SK-N-SH (cell line): ENCODE data around the gene TFF1. TPM values are rescaled to one million over a fixed set of nuclear protein-coding genes. Genes with fewer than 3 reads are reported as not detected.

Experiments used
- CTCF ChIA-PET: fragments of 300-600, 350-600 bp; formaldehyde crosslinking; extraction: SDS; loops from one replicate; lab custom pipeline; 2021; lab: Yijun Ruan, JAX
- POLR2A ChIA-PET: fragments of 350-600 bp; sonication (Branson Sonifier 250); formaldehyde crosslinking; extraction: SDS; loops from one replicate; lab custom pipeline; 2020; ENCODE audit warnings: antibody characterized with exemption, inconsistent platforms; lab: Yijun Ruan, JAX
- DNase-seq: peaks from one replicate; pipeline ENCODE4 v3.0.0; 2012
- H2AFZ ChIP-seq: fragments of 200-600 bp; sonication (generic); 2 replicates; pipeline ENCODE4 v1.8.1; 2016; ENCODE audit warnings: antibody characterized with exemption, mild to moderate bottlenecking, low read depth
- H3F3A ChIP-seq: fragments of 200-600 bp; sonication (generic); replicated peaks from 2 replicates; pipeline ENCODE3; 2016; ENCODE audit warnings: antibody characterized with exemption, mild to moderate bottlenecking; ENCODE audit not compliant: insufficient read depth
- H3K27ac ChIP-seq, 2 experiments: fragments of 200-500 bp in 1 of 2; fragments of 200-600 bp in 1 of 2; sonication (Bioruptor generic) in 1 of 2; sonication (generic), shearing (Covaris generic) in 1 of 2; 2 replicates each; pipeline versions ENCODE4 v1.5.1 to v1.6.1; 2014 to 2016; ENCODE audit warnings: low read depth in 2 of 2, inconsistent platforms in 1 of 2, low read length in 1 of 2, mild to moderate bottlenecking in 1 of 2, mixed read lengths in 1 of 2
- H3K27me3 ChIP-seq: fragments of 200-600 bp; sonication (generic), shearing (Covaris generic); 2 replicates; pipeline ENCODE4 v1.6.1; 2016; ENCODE audit warnings: mixed run types; ENCODE audit not compliant: insufficient read depth
- H3K36me3 ChIP-seq, 2 experiments: fragments of 200-500 bp in 1 of 2; fragments of 200-600 bp in 1 of 2; sonication (Bioruptor generic) in 1 of 2; sonication (generic) in 1 of 2; replicated peaks in 1 of 2; 2 replicates each; pipeline versions ENCODE3 to v1.5.1; 2014 to 2016; ENCODE audit warnings: low read length in 1 of 2, mild to moderate bottlenecking in 1 of 2; ENCODE audit not compliant: insufficient read depth in 2 of 2, control insufficient read depth in 1 of 2
- H3K4me1 ChIP-seq, 2 experiments: fragments of 200-500 bp in 1 of 2; fragments of 200-600 bp in 1 of 2; sonication (Bioruptor generic) in 1 of 2; sonication (generic), shearing (Covaris generic) in 1 of 2; 2 replicates each; pipeline versions ENCODE4 v1.5.1 to v1.6.1; 2014 to 2016; ENCODE audit warnings: low read depth in 1 of 2, low read length in 1 of 2, mixed run types in 1 of 2; ENCODE audit not compliant: insufficient read depth in 2 of 2, control insufficient read depth in 1 of 2
- H3K4me2 ChIP-seq: fragments of 200-600 bp; sonication (generic), shearing (Covaris generic); 2 replicates; pipeline ENCODE4 v1.6.1; 2017; ENCODE audit warnings: mixed run types
- H3K4me3 ChIP-seq, 2 experiments: fragments of 200-500 bp in 1 of 2; fragments of 200-600 bp in 1 of 2; sonication (Bioruptor generic) in 1 of 2; sonication (generic), shearing (Covaris generic) in 1 of 2; 2 replicates each; pipeline versions ENCODE4 v1.5.1 to v1.8.1; 2014 to 2016; ENCODE audit warnings: low read depth in 2 of 2, inconsistent platforms in 1 of 2, low read length in 1 of 2, mild to moderate bottlenecking in 1 of 2, mixed read lengths in 1 of 2, moderate library complexity in 1 of 2
- H3K79me2 ChIP-seq: fragments of 200-600 bp; sonication (generic); 2 replicates; pipeline ENCODE4 v1.8.1; 2017; ENCODE audit warnings: mild to moderate bottlenecking; ENCODE audit not compliant: insufficient read depth
- H3K9ac ChIP-seq: fragments of 200-600 bp; sonication (generic); 2 replicates; pipeline ENCODE4 v1.6.1; 2017; ENCODE audit warnings: mixed run types
- H3K9me2 ChIP-seq: fragments of 200-600 bp; sonication (generic); 2 replicates; pipeline ENCODE4 v1.6.1; 2017; ENCODE audit warnings: mixed run types
- H3K9me3 ChIP-seq: fragments of 200-600 bp; sonication (generic); 2 replicates; pipeline ENCODE4 v1.6.1; 2017; ENCODE audit warnings: mixed run types, mild to moderate bottlenecking, moderate library complexity
- H4K20me1 ChIP-seq: fragments of 200-600 bp; sonication (generic); 2 replicates; pipeline ENCODE4 v1.6.1; 2017; ENCODE audit warnings: mild to moderate bottlenecking, mixed run types; ENCODE audit not compliant: insufficient read depth
- CHD2 ChIP-seq: fragments of 150-350 bp; IDR thresholded peaks from 2 replicates; pipeline ENCODE4 v1.6.1; 2018; ENCODE audit warnings: low read length; ENCODE audit not compliant: partially characterized antibody
- EZH2phosphoT487 ChIP-seq: fragments of 200-600 bp; sonication (generic); IDR thresholded peaks from 2 replicates; pipeline ENCODE4 v1.6.1; 2017; ENCODE audit warnings: low read depth, mixed run types, mild to moderate bottlenecking, antibody characterized with exemption, moderate library complexity, borderline replicate concordance
- FOXJ3 ChIP-seq: sonication (generic); formaldehyde crosslinking; IDR thresholded peaks from 2 replicates; pipeline ENCODE4 v1.5.1; 2020; ENCODE audit warnings: mild to moderate bottlenecking, missing genetic modification reagents
- FOXM1 ChIP-seq: IDR thresholded peaks from 2 replicates; pipeline ENCODE4 v1.4.0; 2012; ENCODE audit warnings: low read depth, mild to moderate bottlenecking
- GABPA ChIP-seq: IDR thresholded peaks from 2 replicates; pipeline ENCODE4 v1.4.0; 2012; ENCODE audit warnings: low read depth, mild to moderate bottlenecking
- GATA2 ChIP-seq: sonication (generic); formaldehyde crosslinking; IDR thresholded peaks from 2 replicates; pipeline ENCODE4 v1.5.0; 2020; ENCODE audit warnings: mild to moderate bottlenecking, missing genetic modification reagents
- MEF2A ChIP-seq: IDR thresholded peaks from 2 replicates; pipeline ENCODE4 v1.4.0; 2012; ENCODE audit warnings: low read depth, borderline replicate concordance
- NRF1 ChIP-seq: IDR thresholded peaks from 2 replicates; pipeline ENCODE4 v1.6.1; 2012; ENCODE audit warnings: low read depth, mild to moderate bottlenecking, low read length
- RAD21 ChIP-seq: IDR thresholded peaks from 2 replicates; pipeline ENCODE4 v1.6.1; 2012; ENCODE audit warnings: mild to moderate bottlenecking, low read length
- RCOR1 ChIP-seq: fragments of 150-350 bp; IDR thresholded peaks from 2 replicates; pipeline ENCODE4 v1.6.1; 2017; ENCODE audit warnings: antibody characterized with exemption, low read length
- RXRA ChIP-seq: IDR thresholded peaks from 2 replicates; pipeline ENCODE4 v1.4.0; 2012; ENCODE audit warnings: low read depth, mild to moderate bottlenecking, borderline replicate concordance
- SIN3A ChIP-seq: IDR thresholded peaks from 2 replicates; pipeline ENCODE4 v1.6.1; 2012; ENCODE audit warnings: low read depth, mild to moderate bottlenecking, low read length, moderate library complexity, borderline replicate concordance
- SMC3 ChIP-seq: IDR thresholded peaks from 2 replicates; pipeline ENCODE4 v1.6.1; 2012; ENCODE audit warnings: low read depth, low read length, improper control_type of control experiment
- TAF1 ChIP-seq: IDR thresholded peaks from 2 replicates; pipeline ENCODE4 v1.6.1; 2012; ENCODE audit warnings: low read depth, mild to moderate bottlenecking, low read length, moderate library complexity, borderline replicate concordance
- TEAD4 ChIP-seq: IDR thresholded peaks from 2 replicates; pipeline ENCODE4 v1.4.0; 2012; ENCODE audit warnings: mild to moderate bottlenecking, borderline replicate concordance; ENCODE audit not compliant: insufficient read depth
- WGBS: methylation state at CpG from one replicate; pipeline ENCODE4 v1.1.6; 2017; ENCODE audit warnings: low lambda C conversion rate; 5-methylcytosine and 5-hydroxymethylcytosine counted together
- polyA plus RNA-seq, 3 experiments: library from polyadenylated mRNA; depleted of rRNA; stranded (reverse); fragments of >200 nt; gene quantifications; 2 replicates each; pipeline ENCODE4 v1.2.3, GENCODE V29; 2012
- TF ChIP-seq, protein P1 (sequence below): IDR thresholded peaks from 2 replicates; pipeline ENCODE4 v1.4.0; 2012; ENCODE audit warnings: low read depth, borderline replicate concordance
- TF ChIP-seq, protein P2 (sequence below): fragments of 150-350 bp; IDR thresholded peaks from 2 replicates; pipeline ENCODE4 v1.6.1; 2016; ENCODE audit warnings: mild to moderate bottlenecking, low read depth, low read length
- TF ChIP-seq, protein P3 (sequence below): fragments of 150-350 bp; IDR thresholded peaks from 2 replicates; pipeline ENCODE4 v1.6.1; 2017; ENCODE audit warnings: antibody characterized with exemption, low read length, low read depth, borderline replicate concordance
- TF ChIP-seq, protein P4 (sequence below): IDR thresholded peaks from 2 replicates; pipeline ENCODE4 v1.4.0; 2012; ENCODE audit warnings: low read depth, borderline replicate concordance
- TF ChIP-seq, protein P5 (sequence below): IDR thresholded peaks from 2 replicates; pipeline ENCODE4 v1.4.0; 2012; ENCODE audit warnings: low read depth

TFF1 gene
- polyA plus RNA-seq, 1 of the 3 experiments (the other 2 are of a cell fraction), result not detected

DNA sequence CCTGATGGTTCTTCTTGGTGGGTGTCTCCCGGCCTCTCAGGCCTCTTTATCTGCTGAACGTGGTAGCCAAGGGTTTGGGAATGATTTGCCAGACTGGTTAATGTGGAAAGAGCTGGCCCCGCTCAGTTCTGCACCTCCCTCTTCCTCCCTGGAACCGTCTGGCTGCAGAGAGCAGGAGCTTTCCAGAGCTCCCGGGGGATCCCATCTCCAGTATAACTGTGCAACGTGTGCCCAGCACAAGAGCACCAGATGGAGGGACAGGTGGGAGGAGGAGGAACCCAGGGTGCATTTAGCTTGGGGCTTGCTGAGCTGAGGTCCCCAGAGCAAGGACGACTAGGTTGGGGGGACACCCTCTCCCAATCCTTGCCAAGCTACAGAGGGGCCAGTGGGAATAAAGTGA lies 5.0 kb downstream of the TFF1 start (continued):
- TF ChIP-seq, protein P1, sequence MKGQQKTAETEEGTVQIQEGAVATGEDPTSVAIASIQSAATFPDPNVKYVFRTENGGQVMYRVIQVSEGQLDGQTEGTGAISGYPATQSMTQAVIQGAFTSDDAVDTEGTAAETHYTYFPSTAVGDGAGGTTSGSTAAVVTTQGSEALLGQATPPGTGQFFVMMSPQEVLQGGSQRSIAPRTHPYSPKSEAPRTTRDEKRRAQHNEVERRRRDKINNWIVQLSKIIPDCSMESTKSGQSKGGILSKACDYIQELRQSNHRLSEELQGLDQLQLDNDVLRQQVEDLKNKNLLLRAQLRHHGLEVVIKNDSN, result no peak
- TF ChIP-seq, all 33 proteins: peak for 0

DNA sequence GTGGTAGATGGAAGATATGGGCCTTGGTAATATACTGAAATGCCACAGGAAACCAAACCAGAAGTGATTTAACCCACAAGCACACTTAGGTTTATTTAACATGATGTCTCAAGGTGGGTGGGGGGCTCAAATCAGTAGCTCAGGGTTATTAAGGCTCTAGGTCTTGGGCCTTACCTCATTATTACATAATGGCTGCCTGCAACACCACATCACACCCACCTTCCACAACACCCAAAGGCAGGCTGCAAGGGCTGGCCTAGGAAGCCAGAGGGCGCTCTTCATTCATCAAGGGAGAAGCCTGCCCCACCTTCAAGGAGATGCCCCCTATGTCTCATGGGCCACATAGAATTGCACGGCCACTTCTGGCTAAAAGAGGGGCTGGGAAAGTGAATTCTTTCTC lies 6.0 kb downstream of the TFF1 start:
- ChIA-PET POLR2A (no interaction called here), CTCF (interaction anchor here (1.0 to 2.2 kb wide), 2 partner anchors 50 to 243 kb away, joined by 3 to 6 read pairs; no protein-coding TSS in a partner anchor)
- 44% methylated on average over 2 of the region's 2 CpGs for WGBS
- Histone ChIP-seq H3K36me3 (no peaks in the 10 kb centered on the region), H4K20me1 (no peaks in the 10 kb centered on the region), H3K9ac (no peak overlapping the region), H3K27ac (no peak overlapping the region), H3K27me3 (no peaks in the 10 kb centered on the region), H3K9me2 (no peaks in the 10 kb centered on the region), H3K4me2 (no peak overlapping the region), H2AFZ (no peak overlapping the region), H3K9me3 (no peaks in the 10 kb centered on the region), H3F3A (no peaks in the 10 kb centered on the region), H3K79me2 (no peaks in the 10 kb centered on the region), H3K4me3 (no peak overlapping the region), H3K4me1 (no peaks in the 10 kb centered on the region)
- no peak for DNase-seq
- TF ChIP-seq RCOR1 (no peak), FOXM1 (no peak), TAF1 (no peak), MEF2A (no peak), RXRA (no peak), GATA2 (CRISPR knock-in tag) (no peak), SMC3 (no peak), TEAD4 (no peak), SIN3A (no peak), NRF1 (no peak), CHD2 (no peak), FOXJ3 (no peak), GABPA (no peak), RAD21 (no peak), EZH2phosphoT487 (no peak)
- TF ChIP-seq, protein P2, sequence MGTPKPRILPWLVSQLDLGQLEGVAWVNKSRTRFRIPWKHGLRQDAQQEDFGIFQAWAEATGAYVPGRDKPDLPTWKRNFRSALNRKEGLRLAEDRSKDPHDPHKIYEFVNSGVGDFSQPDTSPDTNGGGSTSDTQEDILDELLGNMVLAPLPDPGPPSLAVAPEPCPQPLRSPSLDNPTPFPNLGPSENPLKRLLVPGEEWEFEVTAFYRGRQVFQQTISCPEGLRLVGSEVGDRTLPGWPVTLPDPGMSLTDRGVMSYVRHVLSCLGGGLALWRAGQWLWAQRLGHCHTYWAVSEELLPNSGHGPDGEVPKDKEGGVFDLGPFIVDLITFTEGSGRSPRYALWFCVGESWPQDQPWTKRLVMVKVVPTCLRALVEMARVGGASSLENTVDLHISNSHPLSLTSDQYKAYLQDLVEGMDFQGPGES, result no peak
- TF ChIP-seq, protein P1, result no peak
- TF ChIP-seq, protein P3, sequence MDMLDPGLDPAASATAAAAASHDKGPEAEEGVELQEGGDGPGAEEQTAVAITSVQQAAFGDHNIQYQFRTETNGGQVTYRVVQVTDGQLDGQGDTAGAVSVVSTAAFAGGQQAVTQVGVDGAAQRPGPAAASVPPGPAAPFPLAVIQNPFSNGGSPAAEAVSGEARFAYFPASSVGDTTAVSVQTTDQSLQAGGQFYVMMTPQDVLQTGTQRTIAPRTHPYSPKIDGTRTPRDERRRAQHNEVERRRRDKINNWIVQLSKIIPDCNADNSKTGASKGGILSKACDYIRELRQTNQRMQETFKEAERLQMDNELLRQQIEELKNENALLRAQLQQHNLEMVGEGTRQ, result no peak
- TF ChIP-seq, protein P4, sequence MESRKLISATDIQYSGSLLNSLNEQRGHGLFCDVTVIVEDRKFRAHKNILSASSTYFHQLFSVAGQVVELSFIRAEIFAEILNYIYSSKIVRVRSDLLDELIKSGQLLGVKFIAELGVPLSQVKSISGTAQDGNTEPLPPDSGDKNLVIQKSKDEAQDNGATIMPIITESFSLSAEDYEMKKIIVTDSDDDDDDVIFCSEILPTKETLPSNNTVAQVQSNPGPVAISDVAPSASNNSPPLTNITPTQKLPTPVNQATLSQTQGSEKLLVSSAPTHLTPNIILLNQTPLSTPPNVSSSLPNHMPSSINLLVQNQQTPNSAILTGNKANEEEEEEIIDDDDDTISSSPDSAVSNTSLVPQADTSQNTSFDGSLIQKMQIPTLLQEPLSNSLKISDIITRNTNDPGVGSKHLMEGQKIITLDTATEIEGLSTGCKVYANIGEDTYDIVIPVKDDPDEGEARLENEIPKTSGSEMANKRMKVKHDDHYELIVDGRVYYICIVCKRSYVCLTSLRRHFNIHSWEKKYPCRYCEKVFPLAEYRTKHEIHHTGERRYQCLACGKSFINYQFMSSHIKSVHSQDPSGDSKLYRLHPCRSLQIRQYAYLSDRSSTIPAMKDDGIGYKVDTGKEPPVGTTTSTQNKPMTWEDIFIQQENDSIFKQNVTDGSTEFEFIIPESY, result no peak
- TF ChIP-seq, protein P5, sequence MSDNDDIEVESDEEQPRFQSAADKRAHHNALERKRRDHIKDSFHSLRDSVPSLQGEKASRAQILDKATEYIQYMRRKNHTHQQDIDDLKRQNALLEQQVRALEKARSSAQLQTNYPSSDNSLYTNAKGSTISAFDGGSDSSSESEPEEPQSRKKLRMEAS, result no peak
